Bronchial epithelial cell (primary cell): ENCODE results near the gene ZNF484. TPM values are rescaled to one million over a fixed set of nuclear protein-coding genes. Genes with fewer than 3 reads are reported as not detected.
"Not testable (repeated sequence)": the region's sequence is repeated elsewhere in the genome, so short reads cannot be mapped to it uniquely, and the experiment has no call there.

ENCODE experiments used
- DNase-seq: peaks from one replicate; pipeline ENCODE4 v3.0.0-alpha.2; 2010; ENCODE audit warnings: low read depth
- FAIRE-seq: peaks from 2 replicates; lab custom pipeline; 2011; peaks lifted over from hg19 to GRCh38; lab: Jason Lieb, UNC
- H3K27me3 ChIP-seq: 2 replicates; pipeline ENCODE4 v1.5.1; 2011; ENCODE audit warnings: low read length; ENCODE audit not compliant: control insufficient read depth, insufficient read depth
- H3K36me3 ChIP-seq: 2 replicates; pipeline ENCODE4 v1.5.1; 2011; ENCODE audit warnings: low read length; ENCODE audit not compliant: control insufficient read depth, insufficient read depth
- H3K4me3 ChIP-seq: 2 replicates; pipeline ENCODE4 v1.5.1; 2011; ENCODE audit warnings: mild to moderate bottlenecking, low read depth, low read length, control low read depth
- CTCF ChIP-seq: IDR thresholded peaks from 2 replicates; pipeline ENCODE4 v1.5.1; 2011; ENCODE audit warnings: mild to moderate bottlenecking, moderate library complexity, low read length, control low read depth, inconsistent platforms; ENCODE audit not compliant: insufficient read depth, severe bottlenecking
- total RNA-seq: library from RNA; depleted of rRNA; stranded (reverse); fragments of >200 nt; gene quantifications from 2 replicates; pipeline ENCODE4 v1.2.1, GENCODE V29; 2014

The ZNF484 gene
- total RNA-seq, 1 donor from 2014 or later = 9.2 TPM

GRCh38 chr9:92882276-92882675, 4.4 kb upstream of the ZNF484 start:
- DNase-seq (no peak), FAIRE-seq (no peak)
- no peak for TF ChIP-seq CTCF

GRCh38 chr9:92875373-92875772, 2.5 kb downstream of the ZNF484 start:
- no peak for TF ChIP-seq CTCF
- no peak overlapping the region for H3K4me3 ChIP-seq
- no peak for DNase-seq
- H3K36me3 ChIP-seq = no peaks in the 10 kb centered on the region
- H3K27me3 ChIP-seq = no peaks in the 10 kb centered on the region
- no peak for FAIRE-seq

More at GRCh38 chr9:92882276-92882675, 4.4 kb upstream of the ZNF484 start:
- H3K27me3 ChIP-seq = no peaks in the 10 kb centered on the region
- no peaks in the 10 kb centered on the region for H3K36me3 ChIP-seq
- H3K4me3 ChIP-seq = no peak overlapping the region

- DNase-seq = no peak
- no peaks in the 10 kb centered on the region for H3K27me3 ChIP-seq
- no peak overlapping the region for H3K4me3 ChIP-seq
- no peaks in the 10 kb centered on the region for H3K36me3 ChIP-seq
- TF ChIP-seq CTCF = no peak
- no peak for FAIRE-seq
These were observed 7.5 kb downstream of the ZNF484 start for GRCh38 chr9:92870289-92870688.

- H3K27me3 ChIP-seq, H3K36me3 ChIP-seq, FAIRE-seq, DNase-seq, H3K4me3 ChIP-seq: not testable (repeated sequence)
These were observed 11.2 kb downstream of the ZNF484 start for GRCh38 chr9:92866600-92866999.

GRCh38 chr9:92864152-92864551, 13.7 kb downstream of the ZNF484 start:
- FAIRE-seq (no peak), DNase-seq (no peak)
- H3K36me3 ChIP-seq = peaks cover 5% of the 10 kb centered on the region
- H3K4me3 ChIP-seq = no peak overlapping the region
- no peaks in the 10 kb centered on the region for H3K27me3 ChIP-seq
- TF ChIP-seq CTCF = no peak

- TF ChIP-seq CTCF = no peak
- no peaks in the 10 kb centered on the region for H3K27me3 ChIP-seq
- H3K36me3 ChIP-seq = peaks cover 5% of the 10 kb centered on the region
- DNase-seq (no peak), FAIRE-seq (no peak)
- no peak overlapping the region for H3K4me3 ChIP-seq
These were observed 17.0 kb downstream of the ZNF484 start for GRCh38 chr9:92860867-92861266.
